NCI-H460 (cell line): Measurements from ENCODE around the gene CAMK1. TPM values are rescaled to one million over a fixed set of nuclear protein-coding genes. Genes with fewer than 3 reads are reported as not detected.

ENCODE experiments used
- DNase-seq: peaks from one replicate; pipeline ENCODE4 v3.0.0-alpha.2; 2016; ENCODE audit warnings: low read depth; ENCODE audit errors: extremely low read depth
- polyA plus RNA-seq: library from polyadenylated mRNA; depleted of rRNA; stranded (reverse); fragments of >200 nt; gene quantifications from 2 replicates; pipeline ENCODE4 v1.2.3, GENCODE V29; 2014; cell fraction: nucleus; rRNA removed
- total RNA-seq: library from RNA; depleted of rRNA; stranded (reverse); fragments of >200 nt; shearing (Covaris generic); gene quantifications from 2 replicates; pipeline ENCODE4 v1.2.3, GENCODE V29; 2014; rRNA removed

Gene CAMK1
- 27.1 and 28.2 TPM in 2 replicates for total RNA-seq
- polyA plus RNA-seq: 27.0 and 35.5 TPM in 2 replicates

GRCh38 chr3:9769426-9770275 is at the start of gene CAMK1:
CAMK1 (minus strand) TSS chr3:9769947; CDS start chr3:9767749, 2,198 bp downstream.
- DNase-seq: peak; percentile 37

DNA sequence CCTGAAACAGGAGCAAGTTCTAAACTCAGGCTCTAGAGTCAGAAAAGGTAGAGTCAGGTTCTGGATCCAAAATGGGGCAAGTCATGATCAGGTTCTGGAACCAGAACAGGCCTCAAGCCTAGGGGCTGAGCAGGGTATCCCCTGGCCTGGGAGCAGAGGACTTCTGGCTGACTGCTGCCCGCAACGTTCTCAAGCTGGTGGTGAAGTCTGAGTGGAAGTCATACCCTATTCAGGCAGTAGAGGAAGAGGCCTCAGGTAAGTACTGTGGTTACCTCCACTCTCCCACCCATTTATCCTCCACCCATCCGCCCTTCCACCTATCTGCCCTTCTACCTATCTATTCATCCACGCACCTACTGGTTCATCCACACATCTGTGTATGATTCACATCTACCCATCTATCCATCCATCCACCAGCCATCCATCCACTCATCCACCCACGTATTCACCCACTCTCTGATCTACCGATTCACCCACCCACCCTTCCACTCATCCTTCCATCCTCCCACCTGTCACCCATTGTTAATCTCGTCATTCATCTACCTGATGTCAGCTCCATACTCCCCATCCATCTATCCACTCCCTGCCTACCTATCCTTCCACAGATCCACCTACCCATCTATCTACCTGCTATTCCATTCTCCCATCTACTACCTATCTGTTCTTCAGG is 49.1 kb upstream of the CAMK1 start:
- no peak for DNase-seq

DNA sequence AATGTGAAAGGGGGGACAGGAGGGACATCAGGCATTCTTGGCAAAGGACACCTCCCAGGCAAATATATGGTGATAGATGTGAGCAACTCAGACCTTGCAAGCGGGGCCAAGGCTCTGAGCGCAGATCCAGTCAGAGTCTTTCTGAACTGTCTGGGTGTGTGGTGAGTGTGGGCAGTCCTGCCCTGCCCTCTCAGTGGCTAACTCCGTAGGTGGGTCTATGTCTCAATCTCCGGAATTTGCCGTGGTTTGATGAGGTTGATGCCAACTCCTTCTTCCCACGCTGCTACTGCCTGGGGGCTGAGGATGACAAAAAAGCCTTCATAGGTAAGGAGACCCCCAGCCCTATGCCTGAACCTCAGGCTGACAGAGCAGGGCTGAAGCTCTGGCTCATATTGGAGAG is 47.7 kb upstream of the CAMK1 start:
- no peak for DNase-seq

GRCh38 chr3:9815986-9816385 is 46.2 kb upstream of the CAMK1 start:
- DNase-seq: no peak

DNA sequence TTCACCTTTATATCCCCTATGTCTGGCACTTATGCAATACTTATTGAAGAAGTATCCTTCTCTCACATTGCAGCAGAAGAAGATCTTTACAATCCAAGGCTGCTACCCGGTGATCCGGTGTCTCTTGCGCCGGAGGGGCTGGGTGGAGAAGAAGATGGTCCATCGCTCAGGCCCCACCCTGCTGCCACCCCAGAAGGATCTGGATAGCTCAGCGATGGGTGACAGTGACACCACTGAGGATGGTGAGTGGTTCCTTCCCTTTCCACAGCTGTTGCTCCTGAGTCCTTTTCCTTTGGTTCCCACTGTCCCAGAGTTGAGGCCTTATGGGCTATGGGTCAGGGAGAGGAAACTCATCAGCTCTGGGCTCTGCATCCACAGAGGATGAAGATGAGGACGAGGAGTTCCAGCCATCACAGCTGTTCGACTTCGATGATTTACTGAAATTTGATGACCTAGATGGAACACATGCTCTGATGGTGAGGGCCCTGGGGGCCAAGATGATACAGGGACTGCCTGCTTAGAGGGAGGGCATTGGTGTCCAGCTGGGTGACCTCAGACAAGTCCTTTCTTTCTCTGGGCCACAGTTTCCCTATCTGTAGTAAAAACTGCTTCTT is 43.2 kb upstream of the CAMK1 start:
- DNase-seq: no peak

GRCh38 chr3:9810846-9811245 is 41.1 kb upstream of the CAMK1 start:
- DNase-seq: no peak

- DNase-seq: no peak
These were observed 40.7 kb upstream of the CAMK1 start for GRCh38 chr3:9810433-9810770.

GRCh38 chr3:9809615-9810432 is 40.1 kb upstream of the CAMK1 start, which contains the start of gene TTLL3:
TTLL3 (plus strand) TSS chr3:9810262; CDS start chr3:9810662, 400 bp downstream.
- DNase-seq: peak; percentile 21

DNA sequence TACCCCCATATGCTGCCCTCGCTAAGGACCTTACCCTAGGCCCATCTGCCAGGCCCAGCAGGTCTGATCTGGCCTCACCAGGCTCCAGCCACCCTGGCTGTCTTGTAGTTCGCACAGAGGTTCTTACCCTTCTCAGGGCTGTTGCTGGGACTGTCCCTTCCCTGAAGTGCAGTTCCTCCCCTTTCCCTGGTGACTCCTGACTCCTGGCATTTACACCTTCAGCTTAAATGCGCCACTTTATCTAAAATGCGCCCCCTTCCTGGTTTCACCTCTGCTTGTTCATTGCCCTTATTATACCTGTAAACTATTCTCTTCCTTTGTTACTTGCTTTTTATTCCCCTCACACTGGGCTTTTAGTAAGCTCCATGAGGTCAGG is 39.5 kb upstream of the CAMK1 start:
- no peak for DNase-seq

- peak; percentile 27 for DNase-seq
These were observed 38.7 kb upstream of the CAMK1 start for GRCh38 chr3:9808345-9809037.

DNA sequence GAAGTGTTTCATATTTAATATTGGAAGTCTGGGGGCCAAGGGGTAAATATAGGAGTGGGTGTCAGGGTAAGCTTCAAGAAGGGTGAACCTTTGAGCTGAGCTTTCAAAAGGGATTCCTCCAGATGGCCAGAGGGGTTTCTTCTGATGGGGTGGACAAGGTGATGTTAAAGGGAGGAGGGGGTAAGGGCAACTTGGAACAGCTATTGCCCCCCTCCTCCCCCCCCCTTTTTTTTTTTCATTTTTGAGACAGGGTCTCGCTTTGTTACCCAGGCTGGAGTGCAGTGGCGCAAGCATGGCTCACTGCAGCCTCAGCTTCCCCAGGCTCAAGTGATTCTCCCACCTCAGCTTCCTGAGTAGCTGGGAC is 38.2 kb upstream of the CAMK1 start:
- no peak for DNase-seq

GRCh38 chr3:9806688-9807589 is 37.2 kb upstream of the CAMK1 start:
- DNase-seq: no peak

- DNase-seq: no peak
These were observed 36.4 kb upstream of the CAMK1 start for GRCh38 chr3:9806137-9806536.

DNA sequence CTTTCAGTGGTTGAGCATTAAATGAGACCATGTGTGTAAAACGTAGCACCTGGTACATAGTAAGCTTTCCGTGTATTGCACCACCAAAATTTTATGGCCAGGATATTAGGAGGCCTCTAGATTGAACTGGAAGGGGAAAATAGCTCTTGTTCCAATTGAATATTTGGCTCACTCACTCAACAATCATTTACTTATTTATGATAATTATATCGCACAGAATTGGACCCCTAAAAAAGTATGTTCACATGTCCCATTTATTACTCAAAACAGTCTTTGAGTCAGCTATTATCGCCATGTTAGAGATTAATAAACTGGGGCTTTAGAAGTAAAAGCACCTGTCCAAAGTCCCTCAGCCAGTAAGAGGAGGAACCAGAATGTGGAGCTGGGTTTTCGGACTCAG is 35.2 kb upstream of the CAMK1 start:
- no peak for DNase-seq

- DNase-seq: no peak
These were observed 33.7 kb upstream of the CAMK1 start for GRCh38 chr3:9803494-9803893.

GRCh38 chr3:9800529-9800928 is 30.8 kb upstream of the CAMK1 start:
- DNase-seq: no peak

GRCh38 chr3:9797196-9797945 is 27.6 kb upstream of the CAMK1 start:
- no peak for DNase-seq

GRCh38 chr3:9795207-9795606 is 25.5 kb upstream of the CAMK1 start:
- DNase-seq: no peak
